Neural progenitor cell (in vitro differentiated cells): ENCODE data around the gene HSPB3.
"Not testable (repeated sequence)": the region's sequence is repeated elsewhere in the genome, so short reads cannot be mapped to it uniquely, and the experiment has no call there.

ENCODE experiments used
- EZH2 ChIP-seq: fragments of 200-600 bp; sonication (generic); IDR thresholded peaks from 2 replicates; pipeline ENCODE4 v1.6.1; 2017; ENCODE audit warnings: antibody characterized with exemption, mild to moderate bottlenecking, moderate library complexity
- EZH2phosphoT487 ChIP-seq: fragments of 200-600 bp; sonication (generic); IDR thresholded peaks from 2 replicates; pipeline ENCODE4 v1.6.1; 2017; ENCODE audit warnings: antibody characterized with exemption
- TF ChIP-seq, protein P1 (sequence below): fragments of 200-600 bp; sonication (generic); IDR thresholded peaks from 2 replicates; pipeline ENCODE4 v1.5.1; 2017; ENCODE audit warnings: antibody characterized with exemption, mild to moderate bottlenecking

- TF ChIP-seq, protein P1, sequence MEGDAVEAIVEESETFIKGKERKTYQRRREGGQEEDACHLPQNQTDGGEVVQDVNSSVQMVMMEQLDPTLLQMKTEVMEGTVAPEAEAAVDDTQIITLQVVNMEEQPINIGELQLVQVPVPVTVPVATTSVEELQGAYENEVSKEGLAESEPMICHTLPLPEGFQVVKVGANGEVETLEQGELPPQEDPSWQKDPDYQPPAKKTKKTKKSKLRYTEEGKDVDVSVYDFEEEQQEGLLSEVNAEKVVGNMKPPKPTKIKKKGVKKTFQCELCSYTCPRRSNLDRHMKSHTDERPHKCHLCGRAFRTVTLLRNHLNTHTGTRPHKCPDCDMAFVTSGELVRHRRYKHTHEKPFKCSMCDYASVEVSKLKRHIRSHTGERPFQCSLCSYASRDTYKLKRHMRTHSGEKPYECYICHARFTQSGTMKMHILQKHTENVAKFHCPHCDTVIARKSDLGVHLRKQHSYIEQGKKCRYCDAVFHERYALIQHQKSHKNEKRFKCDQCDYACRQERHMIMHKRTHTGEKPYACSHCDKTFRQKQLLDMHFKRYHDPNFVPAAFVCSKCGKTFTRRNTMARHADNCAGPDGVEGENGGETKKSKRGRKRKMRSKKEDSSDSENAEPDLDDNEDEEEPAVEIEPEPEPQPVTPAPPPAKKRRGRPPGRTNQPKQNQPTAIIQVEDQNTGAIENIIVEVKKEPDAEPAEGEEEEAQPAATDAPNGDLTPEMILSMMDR: not testable (repeated sequence)
- not testable (repeated sequence) for TF ChIP-seq EZH2, EZH2phosphoT487
These were observed 30.2 kb downstream of the HSPB3 start for GRCh38 chr5:54485659-54486058.
